BE2C (cell line): ENCODE measurements around the gene NCAN.

Experiments used
- DNase-seq: peaks from one replicate; pipeline ENCODE4 v3.0.0-alpha.2; 2020
- H3K27me3 ChIP-seq: fragments of 250-450 bp; sonication (Bioruptor Pico); 2 replicates; pipeline ENCODE4 v1.5.1; 2020; ENCODE audit warnings: mild to moderate bottlenecking
- H3K36me3 ChIP-seq: fragments of 250-450 bp; sonication (Bioruptor Pico); 2 replicates; pipeline ENCODE4 v1.5.1; 2020; ENCODE audit warnings: mild to moderate bottlenecking
- H3K4me1 ChIP-seq: fragments of 250-450 bp; sonication (Bioruptor Pico); 2 replicates; pipeline ENCODE4 v1.5.1; 2020
- H3K4me3 ChIP-seq: 2 replicates; pipeline ENCODE4 v1.5.1; 2011; ENCODE audit warnings: low read depth, low read length
- H3K9me3 ChIP-seq: fragments of 250-450 bp; sonication (Bioruptor Pico); 2 replicates; pipeline ENCODE4 v1.5.1; 2020
- CTCF ChIP-seq: IDR thresholded peaks from 2 replicates; pipeline ENCODE4 v1.5.1; 2012; ENCODE audit warnings: mild to moderate bottlenecking, low read depth, low read length

The NCAN gene

DNA sequence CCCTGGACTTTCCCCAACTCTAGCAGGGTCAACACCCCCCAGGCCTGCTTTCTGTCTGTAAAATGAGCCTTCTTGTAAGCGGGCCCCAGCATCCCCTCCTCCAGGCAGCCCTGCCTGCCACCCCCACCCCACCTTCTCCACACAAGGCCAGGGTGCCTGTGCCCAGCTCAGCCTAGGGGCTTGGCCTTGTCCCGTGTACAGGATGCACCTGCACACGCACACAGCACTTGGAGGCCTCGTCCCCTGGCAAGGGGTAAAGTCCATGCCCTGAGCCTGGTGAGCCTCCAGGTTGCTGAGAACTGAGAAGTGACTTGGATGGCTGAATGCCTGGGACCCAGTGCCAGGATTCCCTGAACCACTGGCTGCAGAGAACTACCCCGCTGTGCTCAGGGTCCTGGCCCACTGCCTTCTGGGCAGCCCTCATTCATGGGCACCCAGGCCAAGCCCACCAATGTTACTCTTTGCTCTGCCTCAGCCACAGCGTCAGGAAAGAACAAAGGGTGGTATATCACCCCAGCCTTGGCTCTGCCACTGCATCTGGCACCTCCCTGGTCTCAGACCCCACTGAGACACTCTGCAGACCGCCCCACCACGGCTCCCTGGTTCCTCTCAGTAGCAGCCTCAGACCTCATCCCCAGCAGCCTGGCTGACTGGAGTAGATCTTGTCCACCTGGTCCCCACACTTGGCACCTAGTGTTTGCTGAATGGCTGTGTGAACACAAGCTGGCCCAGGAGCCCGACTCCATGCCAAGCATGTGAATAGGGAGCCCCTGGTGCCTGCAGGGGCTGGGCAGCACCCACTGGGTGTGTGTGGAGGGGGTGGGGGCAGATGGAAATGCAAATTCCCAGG is 63.2 kb downstream of the NCAN start:
- peaks cover 5% of the 10 kb centered on the region; the same call in 1 of the 2 replicates for H3K4me1 ChIP-seq
- no peak for TF ChIP-seq CTCF
- H3K4me3 ChIP-seq = no peak overlapping the region
- H3K36me3 ChIP-seq = peaks cover 31% of the 10 kb centered on the region
- no peaks in the 10 kb centered on the region; the same call in 1 of the 2 replicates for H3K9me3 ChIP-seq
- no peak for DNase-seq
- no peaks in the 10 kb centered on the region for H3K27me3 ChIP-seq

DNA sequence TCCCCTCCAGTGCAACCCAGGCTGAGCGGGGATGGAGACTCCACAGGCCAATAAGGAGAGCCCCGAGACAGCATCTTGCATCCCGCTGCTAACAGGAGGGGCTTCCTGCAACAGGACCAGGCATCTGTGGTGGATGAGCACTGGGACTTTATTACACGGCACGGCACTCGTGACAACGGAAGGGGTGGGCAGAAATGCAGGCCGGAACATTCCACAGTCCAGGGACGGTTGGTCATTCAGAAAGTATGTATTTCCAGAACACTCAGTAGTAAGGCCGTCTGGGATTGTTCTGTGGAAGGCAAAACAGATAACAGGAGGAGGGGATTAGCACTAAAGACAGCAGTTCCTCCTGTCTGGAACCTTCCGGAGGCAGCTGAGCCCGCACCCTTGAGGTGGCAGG is 64.6 kb downstream of the NCAN start:
- no peak for DNase-seq
- H3K36me3 ChIP-seq = peaks cover 41% of the 10 kb centered on the region
- no peak for TF ChIP-seq CTCF
- no peak overlapping the region for H3K4me3 ChIP-seq
- no peaks in the 10 kb centered on the region; the same call in 1 of the 2 replicates for H3K9me3 ChIP-seq
- no peaks in the 10 kb centered on the region for H3K27me3 ChIP-seq
- H3K4me1 ChIP-seq = peaks cover 5% of the 10 kb centered on the region; the same call in 1 of the 2 replicates

DNA sequence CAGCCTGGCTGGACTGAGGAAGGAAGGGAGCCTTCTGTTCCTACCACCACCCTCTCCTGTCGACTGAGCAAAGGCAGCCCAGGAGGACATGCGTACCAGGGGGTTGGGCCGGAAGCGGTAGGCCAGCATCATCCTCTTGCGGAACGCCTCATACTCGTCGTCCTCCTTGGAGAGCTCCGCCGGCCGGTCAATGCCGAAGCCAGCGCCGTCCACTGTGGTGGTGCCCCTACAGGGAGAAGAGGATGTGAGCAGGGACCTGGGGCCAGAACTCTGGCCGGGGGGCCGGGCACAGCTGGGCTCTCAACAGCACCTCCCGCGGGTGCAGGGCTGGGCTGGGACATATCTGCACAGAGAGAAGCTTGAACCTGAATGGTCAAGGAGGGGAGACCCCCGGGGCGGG is 65.1 kb downstream of the NCAN start:
- H3K27me3 ChIP-seq = no peaks in the 10 kb centered on the region

DNA sequence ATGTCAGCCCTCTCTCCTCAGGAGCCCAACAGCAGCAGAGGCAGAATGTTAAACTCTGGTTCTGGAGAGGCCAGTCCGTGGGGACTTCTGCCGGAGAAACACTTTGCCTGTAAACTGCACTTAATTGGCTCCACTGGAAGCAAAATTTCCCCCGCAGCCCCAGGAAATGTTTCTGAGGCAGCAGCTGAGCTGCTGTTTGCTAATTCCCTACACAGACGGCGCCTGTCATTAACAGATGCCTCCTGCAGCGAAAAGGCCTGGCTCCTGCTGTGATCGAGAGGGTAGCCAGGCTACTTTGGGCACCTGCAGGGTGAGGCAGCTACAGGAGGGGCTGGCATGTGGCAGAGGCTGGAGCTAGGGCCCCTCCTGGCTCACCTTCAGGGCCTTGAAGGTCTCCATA is 66.6 kb downstream of the NCAN start:
- TF ChIP-seq CTCF = no peak
- peaks cover 41% of the 10 kb centered on the region for H3K36me3 ChIP-seq
- no peak for DNase-seq

More for the DNA sequence above, 65.1 kb downstream of the NCAN start:
- H3K4me1 ChIP-seq = peaks cover 5% of the 10 kb centered on the region; the same call in 1 of the 2 replicates
- H3K36me3 ChIP-seq = peaks cover 41% of the 10 kb centered on the region
- no peak for DNase-seq
- H3K9me3 ChIP-seq = no peaks in the 10 kb centered on the region; the same call in 1 of the 2 replicates
- no peak overlapping the region for H3K4me3 ChIP-seq
- no peak for TF ChIP-seq CTCF

GRCh38 chr19:19279062-19279612 is 67.4 kb downstream of the NCAN start:
- no peak for DNase-seq
- Histone ChIP-seq H3K9me3 (no peaks in the 10 kb centered on the region), H3K4me3 (no peak overlapping the region), H3K27me3 (no peaks in the 10 kb centered on the region), H3K36me3 (peaks cover 46% of the 10 kb centered on the region), H3K4me1 (no peaks in the 10 kb centered on the region)
- no peak for TF ChIP-seq CTCF

More for the DNA sequence above, 66.6 kb downstream of the NCAN start:
- Histone ChIP-seq H3K4me3 (no peak overlapping the region), H3K27me3 (no peaks in the 10 kb centered on the region), H3K9me3 (no peaks in the 10 kb centered on the region), H3K4me1 (no peaks in the 10 kb centered on the region)

- no peak for DNase-seq
- no peaks in the 10 kb centered on the region for H3K27me3 ChIP-seq
- TF ChIP-seq CTCF = no peak
- no peaks in the 10 kb centered on the region for H3K4me1 ChIP-seq
- no peak overlapping the region for H3K4me3 ChIP-seq
- H3K9me3 ChIP-seq = no peaks in the 10 kb centered on the region
- peaks cover 51% of the 10 kb centered on the region for H3K36me3 ChIP-seq
Measured at GRCh38 chr19:19279853-19280252, 68.1 kb downstream of the NCAN start.
